SU-DHL-6 (cell line): ENCODE results near the gene LAX1.

ENCODE experiments used
- EZH2phosphoT487 ChIP-seq: fragments of 200-600 bp; sonication (generic), shearing (Covaris generic); conservative IDR thresholded peaks from 2 replicates; pipeline ENCODE4 v1.6.1; 2018; ENCODE audit warnings: mild to moderate bottlenecking, antibody characterized with exemption, low read length, moderate library complexity, mixed read lengths
- TF ChIP-seq, protein P1 (sequence below): fragments of 200-600 bp; sonication (generic); IDR thresholded peaks from one replicate; pipeline ENCODE4 v1.5.1; 2017; ENCODE audit warnings: antibody characterized with exemption, mild to moderate bottlenecking, low read length, moderate library complexity; ENCODE audit not compliant: insufficient read depth, poor library complexity, severe bottlenecking

DNA sequence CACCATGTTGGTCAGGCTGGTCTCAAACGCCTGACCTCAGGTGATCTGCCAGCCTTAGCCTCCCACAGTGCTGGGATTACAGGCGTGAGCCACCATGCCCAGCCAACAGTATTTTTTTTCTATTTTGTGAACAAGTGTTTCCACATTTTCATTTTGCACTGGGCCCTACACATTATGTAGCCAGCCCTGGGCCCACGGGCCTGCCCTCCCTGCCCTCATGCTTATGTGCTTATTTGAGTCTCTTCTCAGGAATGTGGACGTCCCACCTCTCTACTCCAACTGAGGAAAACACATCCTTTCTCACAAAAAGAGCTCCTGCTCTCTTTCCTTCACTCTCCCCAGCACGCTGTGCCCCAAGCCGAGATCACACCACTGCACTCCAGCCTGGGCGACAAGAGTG, 17.0 kb downstream of the LAX1 start:
- TF ChIP-seq, protein P1, sequence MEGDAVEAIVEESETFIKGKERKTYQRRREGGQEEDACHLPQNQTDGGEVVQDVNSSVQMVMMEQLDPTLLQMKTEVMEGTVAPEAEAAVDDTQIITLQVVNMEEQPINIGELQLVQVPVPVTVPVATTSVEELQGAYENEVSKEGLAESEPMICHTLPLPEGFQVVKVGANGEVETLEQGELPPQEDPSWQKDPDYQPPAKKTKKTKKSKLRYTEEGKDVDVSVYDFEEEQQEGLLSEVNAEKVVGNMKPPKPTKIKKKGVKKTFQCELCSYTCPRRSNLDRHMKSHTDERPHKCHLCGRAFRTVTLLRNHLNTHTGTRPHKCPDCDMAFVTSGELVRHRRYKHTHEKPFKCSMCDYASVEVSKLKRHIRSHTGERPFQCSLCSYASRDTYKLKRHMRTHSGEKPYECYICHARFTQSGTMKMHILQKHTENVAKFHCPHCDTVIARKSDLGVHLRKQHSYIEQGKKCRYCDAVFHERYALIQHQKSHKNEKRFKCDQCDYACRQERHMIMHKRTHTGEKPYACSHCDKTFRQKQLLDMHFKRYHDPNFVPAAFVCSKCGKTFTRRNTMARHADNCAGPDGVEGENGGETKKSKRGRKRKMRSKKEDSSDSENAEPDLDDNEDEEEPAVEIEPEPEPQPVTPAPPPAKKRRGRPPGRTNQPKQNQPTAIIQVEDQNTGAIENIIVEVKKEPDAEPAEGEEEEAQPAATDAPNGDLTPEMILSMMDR, result no peak
- no peak for TF ChIP-seq EZH2phosphoT487
